ENCODE data around the gene ABCC1.

DNA sequence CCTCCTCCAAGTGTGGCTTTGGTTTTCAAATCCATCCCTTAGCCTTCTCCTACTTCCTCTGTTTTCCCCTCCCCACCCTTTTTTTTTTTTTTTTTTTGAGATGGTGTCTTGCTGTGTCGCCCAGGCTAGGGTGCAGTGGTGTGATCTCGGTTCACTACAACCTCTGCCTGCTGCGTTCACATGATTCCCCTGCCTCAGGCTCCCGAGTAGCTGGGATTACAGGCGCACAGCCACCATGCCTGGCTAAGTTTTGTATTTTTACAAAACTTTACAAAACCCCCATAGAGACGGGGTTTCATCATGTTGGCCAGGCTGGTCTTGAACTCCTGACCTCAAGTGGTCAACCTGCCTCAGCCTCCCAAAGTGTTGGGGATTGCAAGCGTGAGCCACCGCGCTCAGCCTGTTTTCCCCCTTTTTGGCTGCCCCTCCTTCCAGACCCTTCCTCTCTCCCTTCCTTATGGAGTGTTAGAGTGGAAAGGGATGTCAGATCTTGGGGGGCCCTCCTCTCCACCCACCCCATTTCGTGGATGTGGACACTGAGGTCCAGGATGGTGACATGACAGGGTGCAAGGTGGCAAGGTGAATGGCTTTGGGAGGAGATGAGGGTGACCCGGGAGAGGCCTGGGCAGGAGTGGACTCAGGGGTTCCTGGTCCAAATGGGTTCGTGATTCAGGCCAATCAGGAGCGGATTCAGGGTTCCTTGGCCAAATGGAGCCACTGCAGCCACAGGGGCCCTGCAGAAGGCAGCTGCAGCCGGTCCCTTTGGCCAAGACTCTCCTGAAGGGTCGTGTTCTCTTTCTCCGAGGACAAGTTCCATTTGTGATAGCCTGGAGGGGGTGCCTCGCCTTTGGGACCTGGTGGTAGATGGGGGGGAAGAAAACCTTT, 4.8 kb downstream of the ABCC1 start:
- TF ChIP-seq POLR2A (IDR thresholded peaks at IDR 0.05; ENCODE audit: low read length) (no peak), GATA1 (IDR thresholded peaks at IDR 0.05; ENCODE audit: low read depth, low read length) (no peak)
